ENCODE results near the gene TMEM221.

Gene TMEM221

DNA sequence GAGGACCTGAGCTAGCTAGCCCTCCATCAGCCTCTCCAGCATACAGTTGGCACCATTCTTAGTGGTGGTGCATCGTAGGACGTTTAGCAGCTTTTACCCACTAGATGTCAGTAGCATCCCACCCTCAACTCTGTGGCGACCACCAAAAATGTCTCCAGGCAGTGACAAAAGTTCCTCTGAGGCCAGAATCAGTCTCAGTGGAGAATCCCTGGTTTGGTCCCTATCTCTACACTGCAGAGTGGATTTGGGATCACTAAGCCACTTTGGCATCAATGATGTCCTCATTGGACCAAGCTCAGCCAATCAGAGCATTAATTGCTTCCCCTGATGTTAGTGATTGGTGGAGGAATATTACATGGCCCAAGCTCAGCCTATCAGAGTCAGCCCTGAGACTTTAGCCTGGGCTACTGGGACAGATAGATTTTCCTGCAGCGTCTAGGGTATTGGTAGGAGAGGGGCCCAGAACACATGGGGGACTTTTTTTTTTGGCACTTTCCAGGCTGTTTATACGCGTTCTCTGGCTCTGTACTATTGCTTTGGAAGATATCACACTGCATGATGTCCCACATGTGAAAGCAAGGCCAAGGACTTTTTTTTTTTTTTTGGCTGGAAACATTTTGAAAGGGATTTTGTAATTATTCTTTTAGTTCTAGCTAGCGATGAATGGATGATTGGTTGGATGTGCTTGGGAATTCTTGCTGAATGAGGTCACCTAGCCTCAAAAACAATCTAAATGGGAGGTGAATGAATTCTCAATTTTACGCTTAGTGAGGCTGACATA is 7.0 kb downstream of the TMEM221 start:
- peak in 1 of 2 donors; percentile 3 for DNase-seq

DNA sequence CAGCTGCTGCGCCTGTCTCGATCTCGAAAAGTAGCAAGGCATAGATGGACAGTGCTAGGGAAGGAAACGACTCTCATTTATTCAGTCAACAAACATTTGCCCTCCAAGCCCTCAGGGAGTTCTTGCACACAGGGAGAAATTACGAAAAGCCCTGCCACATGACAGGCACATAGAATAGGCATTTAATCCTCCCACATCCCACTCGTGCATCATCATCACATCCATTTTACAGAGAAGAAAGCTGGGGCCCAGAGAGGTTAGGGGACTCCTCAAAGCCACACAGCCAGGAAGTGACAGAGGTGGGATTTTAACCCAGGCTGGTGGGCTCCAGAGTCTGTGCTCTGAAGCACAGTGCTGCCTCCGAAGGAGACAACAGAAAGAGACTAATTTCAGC is 11.6 kb downstream of the TMEM221 start:
- no peak for DNase-seq

DNA sequence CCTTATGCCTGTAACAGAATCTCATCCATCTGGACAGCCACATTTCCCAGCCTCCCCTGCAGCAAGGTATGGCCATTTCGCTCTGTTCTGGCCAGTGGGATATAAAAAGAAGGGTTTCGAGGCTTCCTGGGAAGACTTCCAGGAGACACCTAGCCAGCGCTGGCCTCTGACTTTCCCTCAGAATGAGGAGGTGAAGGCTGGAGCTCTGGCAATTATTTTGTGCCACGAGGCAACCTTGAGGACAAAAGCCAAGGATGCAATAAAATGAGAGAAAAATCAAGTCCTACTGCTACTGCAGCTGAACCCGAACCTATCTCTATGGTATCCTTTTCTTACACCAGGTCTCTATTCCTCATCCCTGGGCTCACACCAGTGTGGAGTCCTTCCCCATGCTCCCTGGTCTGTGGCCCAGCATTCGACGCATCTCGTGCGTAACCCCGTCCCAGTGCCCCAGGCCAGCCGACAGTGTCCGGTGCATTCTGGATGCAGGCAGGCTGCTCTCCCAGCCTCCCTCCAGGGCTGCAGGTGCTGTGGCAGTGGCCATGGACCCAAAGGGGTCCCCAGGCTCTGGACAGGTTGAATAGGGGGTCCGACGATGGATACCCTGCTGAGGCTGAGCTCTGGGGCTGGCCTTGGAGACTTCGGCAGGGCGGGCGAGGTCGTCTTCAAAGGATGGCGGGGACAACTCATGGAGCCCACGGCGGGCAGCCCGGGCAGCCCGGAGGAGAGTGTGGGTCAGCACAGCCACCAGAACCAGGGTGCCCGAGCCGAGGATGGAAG is 12.2 kb downstream of the TMEM221 start:
- DNase-seq, result no peak

GRCh38 chr19:17435218-17435617 is 13.2 kb downstream of the TMEM221 start:
- no peak for DNase-seq

- DNase-seq, result no peak
These were observed 17.1 kb downstream of the TMEM221 start for GRCh38 chr19:17431417-17431816.

- no peak for DNase-seq
These were observed 18.8 kb downstream of the TMEM221 start for GRCh38 chr19:17429641-17430113.

- no peak for DNase-seq
These were observed 23.6 kb downstream of the TMEM221 start for GRCh38 chr19:17424743-17425365.

DNA sequence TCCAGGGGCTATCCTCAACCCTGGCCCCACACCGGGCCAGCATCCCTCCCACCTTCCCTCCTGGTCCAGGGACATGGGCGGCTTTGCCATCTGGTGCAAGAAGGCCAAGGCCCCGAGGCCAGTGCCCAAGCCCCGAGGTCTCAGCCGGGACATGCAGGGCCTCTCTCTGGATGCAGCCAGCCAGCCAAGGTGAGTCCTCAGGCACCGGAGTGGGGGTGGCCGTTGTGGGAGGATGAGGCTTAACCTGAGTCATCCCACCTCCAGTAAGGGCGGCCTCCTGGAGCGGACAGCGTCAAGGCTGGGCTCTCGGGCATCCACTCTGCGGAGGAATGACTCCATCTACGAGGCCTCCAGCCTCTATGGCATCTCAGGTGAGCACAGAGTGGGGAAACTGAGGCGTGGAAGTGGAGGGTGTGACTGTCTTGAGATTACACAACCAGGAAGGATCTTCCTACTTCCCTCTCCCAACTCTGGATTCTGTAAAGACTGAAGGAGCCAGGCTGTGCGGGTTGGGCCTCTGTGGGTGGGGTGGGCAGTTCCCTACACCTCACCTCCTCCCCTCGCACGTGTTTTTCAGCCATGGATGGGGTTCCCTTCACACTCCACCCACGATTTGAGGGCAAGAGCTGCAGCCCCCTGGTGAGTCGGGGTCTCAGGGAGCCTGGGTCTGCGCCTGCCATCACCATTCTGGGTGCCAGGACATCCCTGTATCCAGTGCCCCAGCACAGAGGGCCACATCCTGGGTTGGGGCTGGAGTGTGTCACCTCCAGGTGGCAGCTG is 24.8 kb downstream of the TMEM221 start:
- no peak for DNase-seq

DNA sequence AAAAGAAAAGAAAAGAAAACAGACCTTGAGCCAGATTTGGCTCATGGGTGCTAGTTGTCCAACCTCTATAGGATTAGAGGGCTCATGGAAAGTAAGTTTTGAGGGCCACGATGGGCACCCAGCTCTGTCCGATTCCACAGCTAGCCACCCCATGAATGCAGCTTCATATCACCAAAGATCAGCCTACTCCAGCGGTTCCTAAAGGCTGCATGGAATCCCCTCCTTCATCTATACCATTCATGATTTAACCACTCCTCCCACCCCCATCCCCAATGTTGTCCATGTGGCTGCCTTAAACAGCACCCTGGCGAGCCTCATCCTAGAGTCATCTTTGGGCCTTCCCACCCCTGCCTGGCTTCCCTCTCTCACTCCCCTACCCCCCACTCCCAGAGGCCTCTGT is 26.5 kb downstream of the TMEM221 start:
- DNase-seq, result no peak

DNA sequence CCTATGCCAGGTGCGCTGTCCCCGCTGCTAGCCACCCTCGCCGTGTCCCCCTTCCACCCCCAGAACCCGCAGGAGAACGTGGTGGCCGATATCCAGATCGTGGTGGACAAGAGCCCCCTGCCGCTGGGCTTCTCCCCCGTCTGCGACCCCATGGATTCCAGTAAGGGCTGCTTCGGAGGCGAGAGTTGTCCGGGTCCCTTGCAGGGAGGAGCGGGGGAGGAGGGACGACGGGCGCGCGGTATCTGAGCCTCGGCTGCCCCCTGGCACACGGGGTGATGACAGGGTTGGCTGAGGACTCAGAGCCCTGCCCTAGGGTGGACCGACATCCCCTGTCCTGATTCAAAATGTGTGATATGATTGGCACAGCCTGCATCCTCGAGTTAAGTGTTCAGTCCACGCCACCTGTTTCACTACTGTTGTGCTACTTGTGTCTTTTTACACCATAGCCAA is 28.0 kb downstream of the TMEM221 start:
- no peak for DNase-seq

DNA sequence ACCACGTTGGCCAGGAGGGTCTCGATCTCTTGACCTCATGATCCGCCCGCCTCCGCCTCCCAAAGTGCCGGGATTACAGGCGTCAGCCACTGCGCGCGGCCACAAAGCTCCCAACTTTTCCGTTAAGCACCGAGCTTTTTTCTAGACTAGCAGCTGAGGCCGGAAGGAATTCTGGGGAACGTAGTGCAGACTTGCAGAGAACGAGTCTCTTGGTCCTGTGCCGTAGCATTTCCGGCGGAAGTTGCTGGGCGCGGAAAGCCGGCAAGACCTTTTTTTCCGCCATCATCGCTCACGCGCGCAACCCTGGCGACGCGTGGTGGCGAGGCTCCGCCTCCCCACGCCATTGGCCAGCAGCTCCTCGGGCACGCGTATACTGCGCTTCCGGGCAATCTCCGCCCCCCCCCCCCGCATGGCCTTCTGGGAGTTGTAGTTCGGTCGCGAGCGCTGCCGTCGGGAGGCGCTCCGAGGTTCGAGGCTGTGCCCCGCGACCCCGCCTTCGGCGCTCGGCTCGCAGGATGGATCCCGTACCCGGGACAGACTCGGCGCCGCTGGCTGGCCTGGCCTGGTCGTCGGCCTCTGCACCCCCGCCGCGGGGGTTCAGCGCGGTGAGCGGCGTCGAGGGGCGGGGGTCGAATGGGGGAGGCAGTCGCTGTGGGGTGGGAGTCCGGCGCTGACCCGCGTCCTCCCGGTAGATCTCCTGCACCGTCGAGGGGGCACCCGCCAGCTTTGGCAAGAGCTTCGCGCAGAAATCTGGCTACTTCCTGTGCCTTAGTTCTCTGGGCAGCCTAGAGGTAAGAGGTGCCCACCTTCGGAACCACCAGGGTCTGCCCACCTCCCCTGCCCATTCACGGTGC is 28.6 kb downstream of the TMEM221 start, which contains the start of gene MVB12A:
Gene MVB12A, plus strand, starts transcription at position 427 of the 854 bp plus-strand sequence. Its CDS starts 89 bp downstream, at position 516.
- DNase-seq, result peak; percentile 96 to 97

GRCh38 chr19:17419154-17419620 is 29.3 kb downstream of the TMEM221 start:
- DNase-seq, result no peak

DNA sequence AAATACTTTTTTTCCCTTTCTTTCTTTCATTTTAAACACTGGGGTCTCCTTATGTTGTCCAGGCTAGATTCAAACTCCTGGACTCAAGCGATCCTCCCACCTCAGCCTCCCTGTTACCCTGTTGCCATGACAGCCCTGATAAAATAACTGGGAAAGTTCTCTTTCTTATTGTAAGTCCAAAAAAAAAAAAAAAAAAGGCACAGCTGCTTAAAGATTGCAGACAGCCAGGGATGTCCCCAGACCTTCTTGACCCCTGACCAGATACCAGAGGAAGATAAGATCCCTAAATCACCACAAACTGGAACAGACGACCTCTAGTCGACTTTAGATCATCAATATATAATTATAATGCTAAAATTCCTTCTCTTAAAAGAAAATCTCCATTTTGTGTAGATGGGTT is 29.8 kb downstream of the TMEM221 start:
- no peak for DNase-seq

DNA sequence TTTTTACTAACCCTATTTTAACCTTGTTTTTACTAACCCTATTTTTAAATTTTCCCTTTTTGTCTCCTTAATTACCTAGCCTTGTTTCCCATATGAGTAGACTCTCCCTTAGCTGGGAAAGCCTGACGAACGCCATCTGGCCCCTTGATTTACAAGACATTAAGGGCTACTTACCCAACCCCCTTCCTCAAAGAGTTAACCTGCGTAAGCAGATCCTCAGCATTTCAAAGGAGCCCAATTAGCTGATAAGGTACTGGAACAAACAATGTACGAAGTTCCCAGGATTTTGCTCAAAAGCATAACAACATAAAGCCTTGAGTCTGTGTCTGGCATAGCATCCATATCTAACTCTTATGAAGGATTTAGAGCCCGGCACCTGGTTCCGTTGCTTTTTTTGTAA is 33.3 kb downstream of the TMEM221 start:
- no peak for DNase-seq

DNA sequence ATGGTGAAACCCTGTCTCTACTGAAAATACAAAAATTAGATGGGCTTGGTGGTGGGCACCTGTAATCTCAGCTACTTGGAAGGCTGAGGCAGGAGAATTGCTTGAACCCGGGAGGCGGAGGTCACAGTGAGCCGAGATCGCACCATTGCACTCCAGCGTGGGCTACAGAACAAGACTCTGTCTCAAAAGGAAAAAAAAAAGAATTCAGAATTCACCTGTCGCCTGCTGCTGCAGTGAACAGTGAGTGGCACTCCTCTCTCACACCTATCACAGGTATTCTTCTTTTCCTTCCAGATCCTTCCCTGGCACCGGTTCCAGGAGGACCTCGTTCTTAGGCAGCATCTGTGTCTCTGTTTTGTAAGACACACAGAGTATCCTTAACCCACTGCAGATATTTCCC is 34.4 kb downstream of the TMEM221 start:
- DNase-seq, result no peak

DNA sequence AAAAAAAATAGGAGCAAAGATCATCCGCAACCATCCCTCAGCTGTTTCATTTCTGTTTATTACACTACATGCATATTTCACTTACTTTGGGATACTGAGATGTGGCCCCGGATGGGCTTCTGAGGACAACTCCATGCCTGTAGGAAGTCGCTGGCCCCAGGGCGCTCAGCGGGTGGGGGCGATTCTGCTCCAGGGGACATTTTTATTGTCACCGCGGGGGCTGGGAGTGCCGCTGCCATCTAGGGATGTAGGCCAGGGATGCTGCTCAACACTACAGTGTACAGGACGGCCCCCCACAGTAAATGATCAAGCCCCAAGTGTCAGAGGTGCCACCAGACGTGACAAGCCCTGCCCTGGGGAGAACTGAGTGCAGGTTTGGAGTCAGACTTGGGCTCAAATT is 36.7 kb downstream of the TMEM221 start:
- DNase-seq, result no peak

DNA sequence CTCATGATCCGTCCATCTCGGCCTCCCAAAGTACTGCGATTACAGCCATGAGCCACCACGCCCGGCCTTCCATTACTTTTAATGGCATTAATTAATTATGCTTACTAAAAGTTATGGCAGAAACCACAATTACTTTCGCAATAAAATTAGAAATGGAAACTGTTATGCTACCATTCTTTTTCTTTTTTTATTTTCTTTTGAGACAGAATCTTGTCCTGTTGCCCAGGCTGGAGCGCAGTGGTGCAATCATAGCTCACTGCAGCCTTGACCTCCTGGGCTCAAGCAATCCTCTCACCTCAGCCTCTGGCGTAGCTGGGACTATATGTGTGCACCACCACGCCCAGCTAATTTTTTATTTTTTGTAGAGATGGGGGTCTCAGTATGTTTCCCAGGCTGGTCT is 38.5 kb downstream of the TMEM221 start:
- DNase-seq, result no peak

- DNase-seq, result no peak
These were observed 41.6 kb downstream of the TMEM221 start for GRCh38 chr19:17406887-17407196.

GRCh38 chr19:17406046-17406886 is 42.2 kb downstream of the TMEM221 start:
- peak in 1 of 2 donors; percentile 19 for DNase-seq

DNA sequence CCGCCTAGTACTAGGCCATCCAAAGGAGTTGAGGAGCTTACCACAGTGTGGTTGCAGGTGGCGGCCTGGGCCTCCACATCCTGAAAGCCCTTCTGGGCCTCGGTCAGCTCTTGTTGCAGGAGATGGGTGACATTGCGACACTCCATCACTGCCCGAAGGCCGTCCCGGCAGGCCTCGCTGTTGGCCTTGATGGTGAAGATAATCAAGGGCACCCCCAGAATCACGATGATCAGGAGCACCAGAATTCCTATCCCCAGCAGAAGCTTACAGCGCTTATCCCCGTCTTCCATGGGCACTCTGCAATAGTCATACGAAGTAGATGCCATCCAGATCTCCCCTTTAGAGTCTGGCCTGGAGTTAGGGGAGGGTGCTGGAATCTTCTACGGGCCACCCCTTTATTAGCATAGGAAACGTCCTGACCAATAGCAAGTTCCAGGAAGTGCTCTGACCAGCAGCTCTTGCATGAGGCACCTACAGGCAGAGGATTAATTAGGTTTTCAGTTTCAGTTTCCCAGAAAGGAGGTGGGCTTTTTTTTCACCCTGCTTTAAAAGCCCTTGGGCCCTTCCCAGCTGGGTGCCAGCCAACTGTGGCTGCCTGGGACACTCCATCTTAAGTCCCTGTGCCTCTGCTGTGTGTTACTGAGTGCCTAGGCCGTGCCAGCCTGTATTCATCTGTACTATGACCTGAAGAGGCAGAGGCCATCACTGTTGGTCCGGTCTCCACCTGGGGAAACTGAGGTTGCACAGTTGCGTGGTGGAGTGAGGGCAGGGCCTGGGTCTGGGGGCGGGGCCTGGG is 43.0 kb downstream of the TMEM221 start, which contains the start of gene BST2:
Gene BST2, minus strand, starts transcription at position 381 of the 796 bp plus-strand sequence. Its CDS starts 55 bp downstream, at position 326.
- peak; percentile 12 to 19 for DNase-seq

All from hippocampal formation (tissue), 2 donors.